Trophoblast cell (in vitro differentiated cells and primary cell): Measurements from ENCODE around the gene APEX1.

Experiments
- DNase-seq, 2 donors: peaks; one replicate each; pipeline ENCODE4 v3.0.0-alpha.2; 2016
- H2AFZ ChIP-seq: 2 replicates; pipeline ENCODE4 v1.6.1; 2013; ENCODE audit warnings: low read length, moderate library complexity, mild to moderate bottlenecking; ENCODE audit not compliant: insufficient read depth, poor library complexity
- H2AK5ac ChIP-seq: 2 replicates; pipeline ENCODE4 v1.6.1; 2013; ENCODE audit warnings: mild to moderate bottlenecking, low read length
- H2BK120ac ChIP-seq: 2 replicates; pipeline ENCODE4 v1.6.1; 2013; ENCODE audit warnings: low read length, mild to moderate bottlenecking, moderate library complexity; ENCODE audit not compliant: insufficient read depth, poor library complexity
- H2BK12ac ChIP-seq: 2 replicates; pipeline ENCODE4 v1.6.1; 2013; ENCODE audit warnings: mild to moderate bottlenecking, low read length, moderate library complexity
- H2BK5ac ChIP-seq: 2 replicates; pipeline ENCODE4 v1.6.1; 2013; ENCODE audit warnings: low read length, low read depth, moderate library complexity, mild to moderate bottlenecking; ENCODE audit not compliant: poor library complexity
- H3K14ac ChIP-seq: 2 replicates; pipeline ENCODE4 v1.6.1; 2013; ENCODE audit warnings: mild to moderate bottlenecking, low read length
- H3K18ac ChIP-seq: 2 replicates; pipeline ENCODE4 v1.6.1; 2013; ENCODE audit warnings: mild to moderate bottlenecking, low read length
- H3K23ac ChIP-seq: 2 replicates; pipeline ENCODE4 v1.6.1; 2013; ENCODE audit warnings: low read length
- H3K27ac ChIP-seq: 2 replicates; pipeline ENCODE4 v1.5.1; 2013; ENCODE audit warnings: low read depth, mild to moderate bottlenecking, inconsistent platforms, low read length, moderate library complexity
- H3K27me3 ChIP-seq: 2 replicates; pipeline ENCODE4 v1.6.1; 2013; ENCODE audit warnings: inconsistent platforms, mild to moderate bottlenecking, low read length, moderate library complexity; ENCODE audit not compliant: insufficient read depth
- H3K36me3 ChIP-seq, 2 experiments: 1 replicate in 1 of 2; 2 replicates in 1 of 2; pipeline ENCODE4 v1.6.1; 2013; ENCODE audit warnings: low read length in 2 of 2, mild to moderate bottlenecking in 2 of 2, moderate library complexity in 1 of 2; ENCODE audit not compliant: insufficient read depth in 2 of 2, control insufficient read depth in 1 of 2
- H3K4ac ChIP-seq: 2 replicates; pipeline ENCODE4 v1.6.1; 2013; ENCODE audit warnings: low read depth, mild to moderate bottlenecking, low read length, moderate library complexity
- H3K4me1 ChIP-seq, 2 experiments: 1 replicate in 1 of 2; 2 replicates in 1 of 2; pipeline ENCODE4 v1.6.1; 2013; ENCODE audit warnings: low read length in 2 of 2, mild to moderate bottlenecking in 2 of 2, moderate library complexity in 1 of 2; ENCODE audit not compliant: insufficient read depth in 2 of 2, control insufficient read depth in 1 of 2
- H3K4me2 ChIP-seq: 2 replicates; pipeline ENCODE4 v1.6.1; 2013; ENCODE audit warnings: inconsistent platforms, mild to moderate bottlenecking, low read length, moderate library complexity
- H3K4me3 ChIP-seq: 2 replicates; pipeline ENCODE4 v1.5.1; 2013; ENCODE audit warnings: mild to moderate bottlenecking, low read depth, low read length, inconsistent platforms
- H3K79me1 ChIP-seq: one replicate; pipeline ENCODE4 v1.6.1; 2013; ENCODE audit warnings: low read length
- H3K79me2 ChIP-seq: 2 replicates; pipeline ENCODE4 v1.6.1; 2013; ENCODE audit warnings: low read length, mild to moderate bottlenecking; ENCODE audit not compliant: control insufficient read depth, insufficient read depth, poor library complexity
- H3K9ac ChIP-seq: 2 replicates; pipeline ENCODE4 v1.6.1; 2013; ENCODE audit warnings: mild to moderate bottlenecking, low read length
- H3K9me3 ChIP-seq: 2 replicates; pipeline ENCODE4 v1.6.1; 2013; ENCODE audit warnings: low read depth, mild to moderate bottlenecking, control low read depth, inconsistent platforms, low read length; ENCODE audit not compliant: insufficient read depth
- H4K12ac ChIP-seq: 2 replicates; pipeline ENCODE4 v1.6.1; 2013; ENCODE audit warnings: low read depth, mild to moderate bottlenecking, low read length, moderate library complexity
- H4K8ac ChIP-seq: 2 replicates; pipeline ENCODE4 v1.6.1; 2013; ENCODE audit warnings: low read depth, mild to moderate bottlenecking, low read length, moderate library complexity
- H4K91ac ChIP-seq: one replicate; pipeline ENCODE4 v1.6.1; 2013; ENCODE audit warnings: low read depth, mild to moderate bottlenecking, low read length, moderate library complexity
- WGBS: extraction: QIAGEN DNeasy Blood & Tissue Kit; methylation state at CpG from one replicate; pipeline ENCODE4 v1.1.7; 2013; ENCODE audit warnings: missing lambda C conversion rate; ENCODE audit not compliant: insufficient read length, insufficient coverage; ENCODE audit errors: extremely low coverage; 5-methylcytosine and 5-hydroxymethylcytosine counted together

The APEX1 gene

DNA sequence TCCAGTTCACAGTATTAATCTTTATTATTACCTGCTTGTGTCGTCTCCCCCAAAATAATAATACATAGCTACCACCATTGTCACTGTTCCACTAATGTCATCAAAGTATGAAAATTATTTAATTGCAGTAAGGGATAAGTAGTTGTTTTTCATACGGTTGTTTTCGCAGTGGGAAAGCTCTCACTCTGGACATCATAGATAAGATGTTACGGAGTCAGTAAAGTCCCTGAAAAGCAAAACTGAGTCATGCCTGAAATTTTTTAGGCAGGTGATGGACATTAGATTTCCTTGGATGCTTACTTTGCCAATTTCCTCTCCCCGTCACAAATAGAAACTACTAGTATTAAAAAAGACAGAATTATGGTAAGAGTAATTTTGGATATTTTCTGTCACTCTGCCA is 27.4 kb downstream of the APEX1 start:
- no peak overlapping the region for H2BK120ac ChIP-seq
- peaks cover 0 to 2% of the 10 kb centered on the region in 2 experiments for H3K4me1 ChIP-seq
- no CpG with 5 or more reads among the region's 5 CpGs for WGBS
- H3K9ac ChIP-seq = no peak overlapping the region
- H3K4me2 ChIP-seq = no peak overlapping the region
- no peak overlapping the region for H3K18ac ChIP-seq
- H3K27ac ChIP-seq = no peak overlapping the region
- DNase-seq = no peak
- no peak overlapping the region for H2BK12ac ChIP-seq
- H4K8ac ChIP-seq = no peak overlapping the region
- no peak overlapping the region for H2BK5ac ChIP-seq
- no peaks in the 10 kb centered on the region for H3K9me3 ChIP-seq
- H3K4me3 ChIP-seq = no peak overlapping the region
- H3K4ac ChIP-seq = no peak overlapping the region
- H3K79me1 ChIP-seq = no peaks in the 10 kb centered on the region
- H3K27me3 ChIP-seq = no peaks in the 10 kb centered on the region
- H3K14ac ChIP-seq = no peak overlapping the region
- no peaks in the 10 kb centered on the region for H3K79me2 ChIP-seq
- H3K36me3 ChIP-seq = no peaks in the 10 kb centered on the region
- H3K23ac ChIP-seq = no peak overlapping the region
- no peak overlapping the region for H4K91ac ChIP-seq
- no peak overlapping the region for H2AK5ac ChIP-seq
- no peak overlapping the region for H2AFZ ChIP-seq
- H4K12ac ChIP-seq = no peak overlapping the region

DNA sequence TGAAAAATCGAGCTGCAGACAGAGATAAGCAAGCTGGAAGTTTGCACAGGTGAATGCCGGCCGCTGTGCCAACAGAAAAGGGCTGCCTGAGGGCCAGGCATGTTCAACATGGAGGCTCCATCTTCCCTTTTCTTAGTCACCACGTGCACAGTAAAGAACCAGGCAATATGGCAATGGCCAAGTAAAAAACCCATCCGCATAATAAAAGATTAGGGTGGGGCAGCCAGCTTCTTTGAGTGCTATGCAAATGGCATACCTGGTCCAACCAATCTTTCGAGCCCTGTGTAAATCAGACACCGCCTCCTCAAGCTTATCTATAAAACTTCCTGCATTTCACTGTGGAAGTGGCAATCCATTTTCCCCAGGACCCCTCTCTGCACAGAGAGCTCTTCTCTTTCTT is 30.9 kb downstream of the APEX1 start:
- Histone ChIP-seq H3K27ac (no peak overlapping the region), H2BK5ac (no peak overlapping the region), H4K8ac (no peak overlapping the region), H4K91ac (no peak overlapping the region), H3K27me3 (no peaks in the 10 kb centered on the region), H3K9me3 (no peaks in the 10 kb centered on the region), H3K9ac (no peak overlapping the region), H3K79me1 (peaks cover 2% of the 10 kb centered on the region), H3K4me2 (no peak overlapping the region), H3K4me1 (peaks cover 10 to 11% of the 10 kb centered on the region in 2 experiments), H3K23ac (no peak overlapping the region), H3K4ac (no peak overlapping the region), H2AFZ (no peak overlapping the region), H3K36me3 (no peaks in the 10 kb centered on the region), H2AK5ac (no peak overlapping the region), H2BK12ac (no peak overlapping the region), H3K14ac (no peak overlapping the region), H3K79me2 (no peaks in the 10 kb centered on the region), H4K12ac (no peak overlapping the region), H2BK120ac (no peak overlapping the region), H3K18ac (no peak overlapping the region), H3K4me3 (no peak overlapping the region)
- DNase-seq = no peak
- WGBS = no CpG with 5 or more reads among the region's 7 CpGs

DNA sequence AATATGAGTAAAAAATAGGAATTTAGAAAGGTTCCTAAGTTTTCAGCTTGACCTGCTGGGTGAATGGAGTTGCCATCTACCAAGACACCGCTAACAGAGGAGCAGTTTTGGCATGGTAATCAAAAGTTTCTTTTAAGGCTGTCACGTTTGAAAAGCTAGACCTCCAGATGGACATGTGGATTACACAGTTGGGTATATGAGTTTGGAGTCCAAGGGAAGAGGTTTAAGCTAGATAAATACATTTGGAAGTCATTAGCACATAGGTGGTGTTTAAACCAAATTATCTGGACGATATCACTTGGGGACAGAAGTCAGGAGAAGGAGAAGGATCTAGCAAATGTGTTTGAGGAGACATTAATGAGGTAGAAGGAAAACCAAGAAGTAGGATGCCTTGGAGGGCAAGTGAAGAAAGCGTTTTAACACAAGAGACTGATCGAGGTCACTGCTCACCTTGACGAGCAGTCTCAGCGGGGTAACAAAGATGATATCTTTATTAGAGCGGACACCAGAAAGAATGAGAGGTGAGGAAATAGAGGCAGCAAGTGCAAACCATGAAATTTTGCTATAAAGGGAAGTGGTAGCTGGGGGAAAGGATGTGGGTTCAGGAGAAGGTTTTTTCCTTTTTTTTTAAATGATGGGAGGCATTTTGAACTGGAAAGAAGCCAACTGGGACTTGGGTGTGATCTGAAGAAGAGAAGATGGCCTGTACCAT is 31.8 kb downstream of the APEX1 start:
- Histone ChIP-seq H3K4me2 (no peak overlapping the region), H4K8ac (no peak overlapping the region), H2AFZ (no peak overlapping the region), H3K79me2 (no peaks in the 10 kb centered on the region), H3K4me1 (peaks cover 10 to 16% of the 10 kb centered on the region in 2 experiments), H2BK120ac (no peak overlapping the region), H2AK5ac (no peak overlapping the region), H3K79me1 (peaks cover 2% of the 10 kb centered on the region), H3K23ac (no peak overlapping the region), H2BK5ac (no peak overlapping the region), H3K27me3 (no peaks in the 10 kb centered on the region), H3K36me3 (no peaks in the 10 kb centered on the region), H3K18ac (no peak overlapping the region), H2BK12ac (no peak overlapping the region), H4K91ac (no peak overlapping the region), H3K9ac (no peak overlapping the region), H3K14ac (no peak overlapping the region), H3K27ac (no peak overlapping the region), H4K12ac (no peak overlapping the region), H3K4ac (no peak overlapping the region), H3K4me3 (no peak overlapping the region), H3K9me3 (no peaks in the 10 kb centered on the region)
- WGBS = no CpG with 5 or more reads among the region's 8 CpGs
- DNase-seq = no peak

DNA sequence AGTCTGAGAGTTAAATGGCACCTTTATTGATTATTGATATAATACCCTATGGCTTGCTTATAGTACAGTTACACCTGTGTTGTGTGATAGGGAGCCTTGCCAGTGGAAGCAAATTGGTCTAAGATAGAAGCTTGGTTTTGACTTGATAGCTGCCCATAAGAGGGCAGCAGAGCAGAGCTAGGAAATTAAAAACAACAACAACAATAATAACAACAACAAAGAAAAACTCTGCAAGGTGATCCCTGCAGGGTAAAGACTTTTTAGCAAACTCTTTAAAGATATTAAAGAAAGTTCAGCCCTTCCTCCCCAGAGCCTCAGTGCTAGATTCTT is 32.3 kb downstream of the APEX1 start:
- H2BK12ac ChIP-seq = no peak overlapping the region
- H3K14ac ChIP-seq = no peak overlapping the region
- H3K4me3 ChIP-seq = no peak overlapping the region
- no peak overlapping the region for H3K23ac ChIP-seq
- H2AK5ac ChIP-seq = no peak overlapping the region
- no peaks in the 10 kb centered on the region for H3K79me2 ChIP-seq
- H3K27me3 ChIP-seq = no peaks in the 10 kb centered on the region
- H2BK120ac ChIP-seq = no peak overlapping the region
- no peak overlapping the region for H3K27ac ChIP-seq
- no peak overlapping the region for H3K4ac ChIP-seq
- no peaks in the 10 kb centered on the region for H3K9me3 ChIP-seq
- no peak overlapping the region for H4K91ac ChIP-seq
- H3K79me1 ChIP-seq = peaks cover 2% of the 10 kb centered on the region
- H3K18ac ChIP-seq = no peak overlapping the region
- H3K9ac ChIP-seq = no peak overlapping the region
- H2BK5ac ChIP-seq = no peak overlapping the region
- no peak overlapping the region for H3K4me2 ChIP-seq
- H2AFZ ChIP-seq = no peak overlapping the region
- peaks cover 10 to 16% of the 10 kb centered on the region in 2 experiments for H3K4me1 ChIP-seq
- H4K8ac ChIP-seq = no peak overlapping the region
- H3K36me3 ChIP-seq = no peaks in the 10 kb centered on the region
- no peak overlapping the region for H4K12ac ChIP-seq
- DNase-seq = no peak
